Hematopoietic multipotent progenitor cell treated with erythropoietin and hydrocortisone succinate and interleukin-3 and kit ligand, for 6 days (in vitro differentiated cells): ENCODE measurements around the gene TH.

Source experiments
- DNase-seq: peaks from one replicate; pipeline ENCODE4 v3.0.0-alpha.2; 2015

Gene TH

GRCh38 chr11:2171591-2172003 is at the start of gene TH:
Gene TH (minus strand): TSS chr11:2171815. CDS start chr11:2171786, 29 bp downstream.
- DNase-seq: no peak

GRCh38 chr11:2221024-2221423 is 49.4 kb upstream of the TH start:
- no peak for DNase-seq

- no peak for DNase-seq
These were observed 48.7 kb upstream of the TH start for GRCh38 chr11:2220173-2220771.

GRCh38 chr11:2219318-2220017 is 47.9 kb upstream of the TH start:
- no peak for DNase-seq

GRCh38 chr11:2218031-2218633 is 46.5 kb upstream of the TH start:
- DNase-seq: no peak

- DNase-seq: no peak
These were observed 45.8 kb upstream of the TH start for GRCh38 chr11:2217211-2218030.

GRCh38 chr11:2216400-2217064 is 44.9 kb upstream of the TH start:
- no peak for DNase-seq

- no peak for DNase-seq
These were observed 44.2 kb upstream of the TH start for GRCh38 chr11:2215561-2216399.

GRCh38 chr11:2215230-2215560 is 43.6 kb upstream of the TH start:
- no peak for DNase-seq

GRCh38 chr11:2214527-2215229 is 43.1 kb upstream of the TH start:
- no peak for DNase-seq

- DNase-seq: no peak
These were observed 42.4 kb upstream of the TH start for GRCh38 chr11:2213890-2214526.

- peak; percentile 23 for DNase-seq
These were observed 41.8 kb upstream of the TH start for GRCh38 chr11:2213384-2213842.

GRCh38 chr11:2212411-2213251 is 41.0 kb upstream of the TH start:
- DNase-seq: no peak

GRCh38 chr11:2211113-2211971 is 39.7 kb upstream of the TH start:
- DNase-seq: no peak

- no peak for DNase-seq
These were observed 38.9 kb upstream of the TH start for GRCh38 chr11:2210366-2211112.

GRCh38 chr11:2209900-2210321 is 38.3 kb upstream of the TH start:
- DNase-seq: no peak

GRCh38 chr11:2209370-2209801 is 37.8 kb upstream of the TH start:
- DNase-seq: no peak
